Lower leg skin (tissue), 4 donors: ENCODE results near the gene THADA. TPM values are rescaled to one million over a fixed set of nuclear protein-coding genes. Genes with fewer than 3 reads are reported as not detected.

Experiments
- DNase-seq, 2 donors: peaks; one replicate each; pipeline ENCODE4 v3.0.0-alpha.2; 2019; ENCODE audit warnings: low spot score in 2 of 2
- H3K4me3 ChIP-seq: fragments of 200-600 bp; sonication (generic); 2 replicates; pipeline ENCODE4 v1.5.1; 2017; ENCODE audit warnings: mild to moderate bottlenecking, low read depth; ENCODE audit not compliant: poor library complexity, severe bottlenecking
- POLR2A ChIP-seq, 2 donors: fragments of 450-650 bp; IDR thresholded peaks; one replicate each; pipeline ENCODE4 v1.6.1; 2016 to 2017; ENCODE audit warnings: antibody characterized with exemption in 2 of 2, mild to moderate bottlenecking in 1 of 2, moderate library complexity in 1 of 2
- WGBS, 2 donors: methylation state at CpG; one replicate each; pipeline ENCODE4 v1.1.5; 2018; 5-methylcytosine and 5-hydroxymethylcytosine counted together
- intact Hi-C: fragments of 100-400 bp; cut with DNase I; formaldehyde crosslinking; loops from one replicate; pipeline ENCODE4 v1.15.0; 2023; ENCODE audit warnings: low total_unique reads
- total RNA-seq, 4 donors: library from RNA; depleted of rRNA; stranded (reverse); fragments of >200 nt; gene quantifications; one replicate each; pipeline ENCODE4 v1.1.0, GENCODE V29; 2016
- TF ChIP-seq, protein P1 (sequence below), 3 donors: fragments of 450-650 bp; IDR thresholded peaks; one replicate each; pipeline ENCODE4 v1.5.1; 2016; ENCODE audit warnings: antibody characterized with exemption in 3 of 3, mild to moderate bottlenecking in 3 of 3, moderate library complexity in 2 of 3

THADA gene
- total RNA-seq, 4 donors from 2014 or later: 19.5 to 26.4 (median 22.2) TPM

DNA sequence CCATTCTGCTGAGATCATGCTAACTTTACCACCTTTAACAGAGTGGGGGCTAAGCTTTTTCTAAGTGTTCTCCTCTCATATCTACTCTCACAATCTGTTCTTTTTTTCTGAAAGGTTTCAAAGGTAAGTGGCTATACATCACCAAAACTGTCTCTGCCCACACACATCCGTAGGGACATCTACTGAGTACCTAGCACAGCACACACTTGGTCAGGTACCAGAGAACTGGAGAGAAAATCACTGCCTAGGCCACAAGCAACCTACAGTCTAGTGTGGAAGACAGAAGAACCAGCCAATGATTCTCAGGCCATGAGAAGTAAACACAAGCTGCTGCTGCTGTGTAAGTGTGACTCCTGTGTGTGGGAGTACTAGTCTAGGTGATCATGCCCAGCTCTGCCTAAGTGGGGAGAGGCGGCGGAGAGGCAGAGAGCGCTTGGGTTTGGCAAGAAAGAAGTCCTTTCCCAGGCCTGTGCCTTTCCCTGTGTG is 193.3 kb downstream of the THADA start:
- TF ChIP-seq, protein P1, sequence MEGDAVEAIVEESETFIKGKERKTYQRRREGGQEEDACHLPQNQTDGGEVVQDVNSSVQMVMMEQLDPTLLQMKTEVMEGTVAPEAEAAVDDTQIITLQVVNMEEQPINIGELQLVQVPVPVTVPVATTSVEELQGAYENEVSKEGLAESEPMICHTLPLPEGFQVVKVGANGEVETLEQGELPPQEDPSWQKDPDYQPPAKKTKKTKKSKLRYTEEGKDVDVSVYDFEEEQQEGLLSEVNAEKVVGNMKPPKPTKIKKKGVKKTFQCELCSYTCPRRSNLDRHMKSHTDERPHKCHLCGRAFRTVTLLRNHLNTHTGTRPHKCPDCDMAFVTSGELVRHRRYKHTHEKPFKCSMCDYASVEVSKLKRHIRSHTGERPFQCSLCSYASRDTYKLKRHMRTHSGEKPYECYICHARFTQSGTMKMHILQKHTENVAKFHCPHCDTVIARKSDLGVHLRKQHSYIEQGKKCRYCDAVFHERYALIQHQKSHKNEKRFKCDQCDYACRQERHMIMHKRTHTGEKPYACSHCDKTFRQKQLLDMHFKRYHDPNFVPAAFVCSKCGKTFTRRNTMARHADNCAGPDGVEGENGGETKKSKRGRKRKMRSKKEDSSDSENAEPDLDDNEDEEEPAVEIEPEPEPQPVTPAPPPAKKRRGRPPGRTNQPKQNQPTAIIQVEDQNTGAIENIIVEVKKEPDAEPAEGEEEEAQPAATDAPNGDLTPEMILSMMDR (IDR thresholded peaks at IDR 0.05): no peak
- TF ChIP-seq POLR2A (IDR thresholded peaks at IDR 0.05): no peak
- no peak for DNase-seq
- no peak overlapping the region for H3K4me3 ChIP-seq
- intact Hi-C loops: no loop called here
- 56 to 72% methylated on average over 4 of the region's 4 CpGs for WGBS, 2 donors

DNA sequence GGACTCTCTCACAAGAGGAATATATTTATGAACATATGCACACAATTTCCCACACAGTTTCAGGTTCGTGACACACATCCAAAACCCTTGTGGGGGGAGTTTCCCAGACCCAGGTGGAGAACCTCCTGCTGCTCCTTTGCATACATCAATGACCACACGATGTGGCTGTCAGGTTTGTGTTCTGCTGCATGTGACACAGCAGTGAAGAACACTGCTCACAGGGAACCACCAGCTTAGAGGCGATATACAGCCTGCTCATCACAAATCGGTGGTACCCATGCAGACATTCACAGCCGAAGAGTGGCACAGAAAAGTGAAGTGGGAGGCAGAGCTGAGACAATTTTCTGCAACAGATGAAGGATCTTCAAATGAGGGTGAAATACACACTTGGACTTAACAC is 193.8 kb downstream of the THADA start:
- TF ChIP-seq POLR2A (IDR thresholded peaks at IDR 0.05): no peak
- TF ChIP-seq, protein P1 (IDR thresholded peaks at IDR 0.05): no peak
- intact Hi-C loops: no loop called here
- DNase-seq: no peak
- no peak overlapping the region for H3K4me3 ChIP-seq
- WGBS, 2 donors: 67 to 91% methylated on average over 5 of the region's 5 CpGs

- 76 to 94% methylated on average over 3 of the region's 3 CpGs for WGBS, 2 donors
- no peak overlapping the region for H3K4me3 ChIP-seq
- no peak for DNase-seq
- intact Hi-C loops: no loop called here
- TF ChIP-seq POLR2A (IDR thresholded peaks at IDR 0.05): no peak
- TF ChIP-seq, protein P1 (IDR thresholded peaks at IDR 0.05): no peak
Measured at GRCh38 chr2:43400508-43400907, 195.3 kb downstream of the THADA start.

DNA sequence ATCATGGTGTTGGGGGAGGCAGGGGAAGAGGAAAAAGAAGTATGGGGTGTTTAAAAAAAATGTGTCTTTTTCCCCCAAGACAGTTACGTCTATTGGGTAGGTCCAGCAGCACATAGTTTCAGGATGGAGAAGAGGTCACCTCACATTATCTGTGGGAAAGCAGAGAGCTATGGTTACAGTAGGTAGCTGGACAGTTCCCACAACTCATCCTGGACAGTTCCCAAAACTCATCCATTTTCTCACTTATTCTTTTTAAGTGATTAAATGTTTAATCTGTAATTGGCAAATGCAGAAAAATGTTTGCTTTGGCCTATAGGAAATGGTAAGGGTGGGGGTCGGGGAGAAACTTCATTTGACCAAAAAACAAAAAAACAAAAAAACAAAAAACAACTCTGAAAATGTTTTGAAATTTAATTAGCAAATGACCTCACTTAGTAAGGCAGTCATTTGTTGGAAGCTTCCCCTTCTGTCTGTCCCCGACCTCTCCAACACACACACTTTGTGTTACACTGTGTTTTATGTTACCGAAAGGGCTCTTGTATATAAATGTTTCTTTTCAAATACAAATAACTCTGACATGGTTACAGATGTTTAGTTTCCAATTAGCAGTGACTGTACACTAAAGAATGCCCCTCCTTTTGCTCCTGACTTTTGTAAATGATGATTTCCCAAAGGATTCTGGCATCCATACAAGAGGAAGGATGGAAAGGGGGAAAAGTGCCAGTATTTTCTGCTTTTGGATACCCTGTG is 196.1 kb downstream of the THADA start:
- 46 to 59% methylated on average over 4 of the region's 4 CpGs for WGBS, 2 donors
- intact Hi-C loops: no loop called here
- TF ChIP-seq, protein P1 (IDR thresholded peaks at IDR 0.05): no peak
- no peak for TF ChIP-seq POLR2A (IDR thresholded peaks at IDR 0.05)
- H3K4me3 ChIP-seq: no peak overlapping the region
- DNase-seq: no peak

GRCh38 chr2:43399098-43399497 is 196.7 kb downstream of the THADA start:
- intact Hi-C loops: no loop called here
- H3K4me3 ChIP-seq: no peak overlapping the region
- WGBS, 2 donors: 93 to 96% methylated on average over 2 of the region's 2 CpGs
- TF ChIP-seq, protein P1 (IDR thresholded peaks at IDR 0.05): no peak
- TF ChIP-seq POLR2A (IDR thresholded peaks at IDR 0.05): no peak
- DNase-seq: no peak
